K562 (cell line): ENCODE results near the gene STOX2. TPM values are rescaled to one million over a fixed set of nuclear protein-coding genes. Genes with fewer than 3 reads are reported as not detected.
"Not testable (repeated sequence)": the region's sequence is repeated elsewhere in the genome, so short reads cannot be mapped to it uniquely, and the experiment has no call there.

Experiments used
- ATAC-seq: fragments of 200-7000 bp; cut with Tn5 transposase; 3 replicates; pipeline ENCODE4 v1.9.1; 2020; ENCODE audit warnings: moderate library complexity
- BruUV-seq: library from RNA; stranded (reverse); fragments of 400-500 nt; replicated peaks from 2 replicates; lab custom pipeline; 2021; lab: Mats Ljungman, UMichigan
- CTCF ChIA-PET: fragments of 300-600 bp; formaldehyde crosslinking; extraction: SDS; loops from one replicate; lab custom pipeline; 2021; ENCODE audit warnings: low intra/inter-chr PET ratio; lab: Yijun Ruan, JAX
- POLR2A ChIA-PET: fragments of 300-600, 350-650 bp; sonication (Branson Sonifier 250); formaldehyde crosslinking; extraction: SDS; loops from one replicate; lab custom pipeline; 2021; ENCODE audit warnings: antibody characterized with exemption, inconsistent platforms; lab: Yijun Ruan, JAX
- DNase-seq, 4 experiments: peaks; one replicate each; pipeline versions ENCODE4 v3.0.0 to v3.0.0-alpha.2; 2011 to 2018; ENCODE audit warnings: low spot score in 3 of 4, mixed read lengths in 3 of 4; ENCODE audit errors: extremely low read depth in 1 of 4
- FAIRE-seq: peaks from 2 replicates; lab custom pipeline; 2011; peaks lifted over from hg19 to GRCh38; lab: Jason Lieb, UNC
- H2AFZ ChIP-seq: 2 replicates; pipeline ENCODE4 v1.6.0; 2011; ENCODE audit warnings: low read depth, low read length, control low read depth, inconsistent platforms
- H3K27ac ChIP-seq: fragments of 200-600 bp; 3 replicates; pipeline ENCODE4 v1.8.0; 2011; ENCODE audit warnings: low read depth, mild to moderate bottlenecking, control low read depth, inconsistent platforms, low read length, moderate library complexity, mixed read lengths; ENCODE audit errors: extremely low read depth
- H3K27me3 ChIP-seq, 2 experiments: fragments of 300-600 bp in 1 of 2; 2 replicates in 1 of 2; 3 replicates in 1 of 2; pipeline versions ENCODE4 v1.6.0 to v1.8.0; 2011; ENCODE audit warnings: inconsistent platforms in 2 of 2, low read length in 2 of 2, mild to moderate bottlenecking in 1 of 2, mixed read lengths in 1 of 2, moderate library complexity in 1 of 2; ENCODE audit not compliant: control insufficient read depth in 2 of 2, insufficient read depth in 2 of 2
- H3K36me3 ChIP-seq: fragments of 300-600 bp; 3 replicates; pipeline ENCODE4 v1.8.0; 2011; ENCODE audit warnings: mild to moderate bottlenecking, low read length, inconsistent platforms; ENCODE audit not compliant: control insufficient read depth, insufficient read depth
- H3K4me1 ChIP-seq, 2 experiments: fragments of 200-600 bp in 1 of 2; replicated peaks in 1 of 2; 2 replicates in 1 of 2; 3 replicates in 1 of 2; pipeline versions ENCODE4 v1.5.1 to v1.8.0; 2011; ENCODE audit warnings: inconsistent platforms in 2 of 2, low read length in 2 of 2, mild to moderate bottlenecking in 1 of 2, mixed read lengths in 1 of 2, moderate library complexity in 1 of 2; ENCODE audit not compliant: control insufficient read depth in 2 of 2, insufficient read depth in 2 of 2
- H3K4me2 ChIP-seq: 2 replicates; pipeline ENCODE4 v1.6.1; 2011; ENCODE audit warnings: low read length, control low read depth, inconsistent platforms, mixed read lengths; ENCODE audit not compliant: insufficient read depth
- H3K4me3 ChIP-seq: fragments of 200-600 bp; sonication (generic), shearing (Covaris generic); 2 replicates; pipeline ENCODE4 v1.5.1; 2016; ENCODE audit warnings: control low read depth, inconsistent platforms
- H3K79me2 ChIP-seq: fragments of 200-600 bp; 3 replicates; pipeline ENCODE4 v1.8.0; 2011; ENCODE audit warnings: low read length, inconsistent platforms; ENCODE audit not compliant: control insufficient read depth, insufficient read depth
- H3K9ac ChIP-seq, 2 experiments: 2 replicates each; pipeline versions ENCODE4 v1.6.0 to v1.6.1; 2011; ENCODE audit warnings: low read depth in 2 of 2, low read length in 2 of 2, control low read depth in 1 of 2, inconsistent platforms in 1 of 2, mild to moderate bottlenecking in 1 of 2, mixed read lengths in 1 of 2; ENCODE audit not compliant: insufficient read depth in 1 of 2
- H3K9me1 ChIP-seq: one replicate; pipeline ENCODE4 v1.6.0; 2011; ENCODE audit warnings: inconsistent platforms, mild to moderate bottlenecking, low read length, moderate library complexity; ENCODE audit not compliant: control insufficient read depth, insufficient read depth
- H3K9me3 ChIP-seq: replicated peaks from 2 replicates; pipeline ENCODE4 v1.5.1; 2011; ENCODE audit warnings: low read depth, low read length, inconsistent platforms; ENCODE audit not compliant: control insufficient read depth, insufficient read depth
- H4K20me1 ChIP-seq: replicated peaks from 2 replicates; pipeline ENCODE4 v1.6.1; 2011; ENCODE audit warnings: low read length, inconsistent platforms, mixed read lengths; ENCODE audit not compliant: control insufficient read depth, insufficient read depth
- MCM2 ChIP-seq: fragments of 450-650 bp; IDR thresholded peaks from 2 replicates; pipeline ENCODE4 v1.6.1; 2017; ENCODE audit warnings: low read depth, mild to moderate bottlenecking
- NBN ChIP-seq: fragments of 450-650 bp; IDR thresholded peaks from 2 replicates; pipeline ENCODE4 v1.6.1; 2016; ENCODE audit warnings: low read depth, mild to moderate bottlenecking
- NUFIP1 ChIP-seq: fragments of 450-650 bp; IDR thresholded peaks from 2 replicates; pipeline ENCODE4 v1.6.1; 2018; ENCODE audit not compliant: partially characterized antibody
- PHF20 ChIP-seq: fragments of 450-650 bp; IDR thresholded peaks from 2 replicates; pipeline ENCODE4 v1.6.1; 2018; ENCODE audit not compliant: partially characterized antibody
- RB1 ChIP-seq: fragments of 450-650 bp; IDR thresholded peaks from 2 replicates; pipeline ENCODE4 v1.6.1; 2017; ENCODE audit warnings: low read depth, mild to moderate bottlenecking
- TEAD2 ChIP-seq: fragments of 450-650 bp; IDR thresholded peaks from 2 replicates; pipeline ENCODE4 v1.6.1; 2016; ENCODE audit warnings: missing genetic modification characterization, control low read depth, missing compliant biosample characterization
- ZNF146 ChIP-seq: IDR thresholded peaks from one replicate; pipeline ENCODE4 v1.6.1; 2018; ENCODE audit warnings: missing compliant biosample characterization; ENCODE audit not compliant: unreplicated experiment
- ZNF354B ChIP-seq: fragments of 250-450 bp; sonication (Bioruptor Pico); IDR thresholded peaks from 2 replicates; pipeline ENCODE4 v1.4.0; 2020
- ZNF408 ChIP-seq: fragments of 250-450 bp; sonication (Bioruptor Pico); IDR thresholded peaks from 2 replicates; pipeline ENCODE4 v1.4.0; 2020; ENCODE audit warnings: low read depth, mild to moderate bottlenecking, moderate library complexity
- WGBS: fragments of 100-300 bp; shearing (Covaris generic); methylation state at CpG from one replicate; pipeline ENCODE4 v1.1.6; 2016; ENCODE audit warnings: low coverage, mixed read lengths; ENCODE audit not compliant: insufficient coverage; ENCODE audit errors: missing lambda C conversion rate; 5-methylcytosine and 5-hydroxymethylcytosine counted together
- in situ Hi-C: fragments of 300-500 bp; cut with MboI; formaldehyde crosslinking; loops from 4 replicates; pipeline ENCODE4 v1.15.0; 2018; ENCODE audit warnings: inconsistent platforms, mixed read lengths
- intact Hi-C: fragments of 100-400 bp; cut with micrococcal nuclease; formaldehyde crosslinking; loops from 2 replicates; pipeline ENCODE4 v1.14.2; 2022
- polyA plus RNA-seq, 8 experiments: library from polyadenylated mRNA; depleted of rRNA in 4 of 8; stranded (reverse) in 5 of 8; unstranded in 3 of 8; fragments of >200 nt; fragmentation: Nextera tagmentation in 2 of 8; fragmentation: Illumina TruSeq in 1 of 8; extraction: Ambion mirVana in 2 of 8; extraction: Trizol in 1 of 8; gene quantifications; 2 replicates each; pipeline versions ENCODE4 v1.2.1 to v1.2.3, GENCODE V29; 2011 to 2014; ENCODE audit warnings: inconsistent platforms in 1 of 8, missing spikeins in 1 of 8
- total RNA-seq, 7 experiments: library from RNA; depleted of rRNA in 6 of 7; stranded (reverse); fragments of >200 nt in 6 of 7; fragmentation: Illumina TruSeq in 2 of 7; extraction: Trizol in 2 of 7; gene quantifications; 2 replicates each; pipeline versions ENCODE4 v1.2.1 to v1.2.3, GENCODE V29; 2011 to 2021; ENCODE audit warnings: low replicate concordance in 1 of 7

STOX2 gene
- total and polyA plus RNA-seq, 9 of the 15 experiments (the other 6 are each of a cell fraction or from before 2014, with no cell fraction given): not detected

DNA sequence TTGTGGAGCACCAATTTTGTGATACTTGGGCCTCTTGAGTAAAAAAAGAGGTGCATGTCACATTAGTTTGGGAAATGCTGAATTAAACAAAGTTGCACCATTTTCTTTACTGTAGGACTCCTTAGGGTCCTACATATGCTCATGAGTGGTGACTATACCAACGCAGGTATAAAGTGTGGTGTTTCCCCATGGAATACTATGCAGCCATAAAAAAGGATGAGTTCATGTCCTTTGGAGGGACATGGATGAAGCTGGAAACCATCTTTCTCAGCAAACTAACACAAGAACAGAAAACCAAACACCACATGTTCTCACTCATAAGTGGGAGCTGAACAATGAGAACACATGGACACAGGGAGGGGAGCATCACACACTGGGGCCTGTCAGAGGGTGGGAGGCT lies 47.5 kb downstream of the STOX2 start:
- H3K4me3 ChIP-seq, POLR2A ChIA-PET, FAIRE-seq, DNase-seq, ATAC-seq, H3K9me3 ChIP-seq, H3K4me2 ChIP-seq, CTCF ChIA-PET, H3K9me1 ChIP-seq, H3K79me2 ChIP-seq, intact Hi-C loops, H4K20me1 ChIP-seq, H2AFZ ChIP-seq, H3K4me1 ChIP-seq, in situ Hi-C loops, BruUV-seq, H3K36me3 ChIP-seq, H3K27ac ChIP-seq, H3K27me3 ChIP-seq, H3K9ac ChIP-seq: not testable (repeated sequence)
- TF ChIP-seq ZNF146 (CRISPR knock-in tag): peak; percentile 65
- 0% methylated on average over 1 of the region's 1 CpG for WGBS

GRCh38 chr4:183959319-183960045 lies 54.4 kb downstream of the STOX2 start:
- Histone ChIP-seq H3K27me3 (peaks cover 2% of the 10 kb centered on the region in 2 experiments; a peak in 3 of 5 replicates), H3K4me3 (no peak overlapping the region), H3K4me2 (no peak overlapping the region), H3K9me3 (no peaks in the 10 kb centered on the region), H2AFZ (no peak overlapping the region), H3K36me3 (no peaks in the 10 kb centered on the region), H4K20me1 (no peaks in the 10 kb centered on the region), H3K9ac (no peak overlapping the region), H3K9me1 (no peaks in the 10 kb centered on the region), H3K4me1 (no peaks in the 10 kb centered on the region), H3K27ac (no peak overlapping the region), H3K79me2 (no peaks in the 10 kb centered on the region)
- no peak for ATAC-seq
- POLR2A ChIA-PET: interaction anchor here (0.6 kb wide), 1 partner anchor 641 kb away, joined by 3 read pairs; no protein-coding TSS in a partner anchor
- DNase-seq: no peak
- no TSS peak for BruUV-seq
- WGBS: 2% methylated on average over 10 of the region's 10 CpGs
- in situ Hi-C loops (no loop called here), intact Hi-C loops (no loop called here)
- no peak for FAIRE-seq
- CTCF ChIA-PET: no interaction called here
- no peak for TF ChIP-seq RB1
- no peak for TF ChIP-seq TEAD2 (tag)
- TF ChIP-seq NUFIP1: no peak
- TF ChIP-seq ZNF408 (CRISPR knock-in tag): no peak
- no peak for TF ChIP-seq PHF20
- TF ChIP-seq MCM2: no peak
- TF ChIP-seq ZNF354B (CRISPR knock-in tag): no peak
- no peak for TF ChIP-seq NBN
